IMR-90 (cell line): Measurements from ENCODE around the gene PACC1. TPM values are rescaled to one million over a fixed set of nuclear protein-coding genes. Genes with fewer than 3 reads are reported as not detected.

ENCODE experiments used
- BHLHE40 ChIP-seq: fragments of 150-350 bp; IDR thresholded peaks from 2 replicates; pipeline ENCODE4 v1.6.1; 2016; ENCODE audit warnings: mild to moderate bottlenecking, low read depth, low read length
- CEBPB ChIP-seq: IDR thresholded peaks from 2 replicates; pipeline ENCODE4 v1.6.1; 2012; ENCODE audit warnings: low read depth, low read length, improper control_type of control experiment
- MAFK ChIP-seq: IDR thresholded peaks from 2 replicates; pipeline ENCODE4 v1.6.1; 2012; ENCODE audit warnings: low read depth, low read length, improper control_type of control experiment
- RAD21 ChIP-seq: IDR thresholded peaks from 2 replicates; pipeline ENCODE4 v1.6.1; 2012; ENCODE audit warnings: low read length, improper control_type of control experiment
- USF2 ChIP-seq: fragments of 150-350 bp; IDR thresholded peaks from 2 replicates; pipeline ENCODE4 v1.6.1; 2017; ENCODE audit warnings: mild to moderate bottlenecking, antibody characterized with exemption, low read length, low read depth
- polyA plus RNA-seq, 3 experiments: library from polyadenylated mRNA; depleted of rRNA; stranded (reverse); fragments of >200 nt; gene quantifications; 2 replicates each; pipeline ENCODE4 v1.2.3, GENCODE V29; 2012; ENCODE audit warnings: low replicate concordance in 1 of 3
- total RNA-seq: library from RNA; depleted of rRNA; stranded (reverse); fragments of >200 nt; gene quantifications from 2 replicates; pipeline ENCODE4 v1.2.3, GENCODE V29; 2012

The PACC1 gene
- total and polyA plus RNA-seq, 2 of the 4 experiments (the other 2 are of a cell fraction), result 8.6 to 13.4 TPM

GRCh38 chr1:212414328-212415106 is at the start of gene PACC1 (continued):
- TF ChIP-seq USF2, result peak; percentile 85
- TF ChIP-seq CEBPB, result no peak
- TF ChIP-seq MAFK, result no peak
- no peak for TF ChIP-seq RAD21
- peak; percentile 68 for TF ChIP-seq BHLHE40
